ENCODE data around the gene ARID1B. TPM values are rescaled to one million over a fixed set of nuclear protein-coding genes. Genes with fewer than 3 reads are reported as not detected.

The ARID1B gene
- total and polyA plus RNA-seq, 2 of the 13 experiments (the other 11 are each of a cell fraction or from before 2014, with no cell fraction given) = 20.1 to 32.6 TPM

GRCh38 chr6:157194110-157194509 lies 416.9 kb downstream of the ARID1B start:
- no peak overlapping the region for H3K9ac ChIP-seq (ENCODE audit: insufficient read depth, low read depth, low read length)
- no peak overlapping the region for H3K4me2 ChIP-seq (ENCODE audit: low read depth, low read length)
- TF ChIP-seq ZNF605 (CRISPR knock-in tag; IDR thresholded peaks at IDR 0.05) (no peak), HHEX (CRISPR knock-in tag; IDR thresholded peaks at IDR 0.05) (no peak), NFE2L2 (IDR thresholded peaks at IDR 0.05; ENCODE audit: low read length) (no peak), DMAP1 (CRISPR knock-in tag; IDR thresholded peaks at IDR 0.05) (no peak), ZNF263 (CRISPR knock-in tag; IDR thresholded peaks at IDR 0.05) (no peak), KDM3A (CRISPR knock-in tag; IDR thresholded peaks at IDR 0.05; ENCODE audit: low read depth) (no peak), NKX3-1 (CRISPR knock-in tag; IDR thresholded peaks at IDR 0.05) (no peak), MYNN (CRISPR knock-in tag; IDR thresholded peaks at IDR 0.05; ENCODE audit: low read depth) (no peak), SCMH1 (CRISPR knock-in tag; IDR thresholded peaks at IDR 0.05; ENCODE audit: borderline replicate concordance) (no peak), LCORL (IDR thresholded peaks at IDR 0.05) (no peak), LCORL (CRISPR knock-in tag; IDR thresholded peaks at IDR 0.05) (no peak), MAF1 (CRISPR knock-in tag; IDR thresholded peaks at IDR 0.05; ENCODE audit: borderline replicate concordance) (no peak), SP1 (IDR thresholded peaks at IDR 0.05) (no peak), SP1 (CRISPR knock-in tag; IDR thresholded peaks at IDR 0.05) (no peak), ATF3 (CRISPR knock-in tag; IDR thresholded peaks at IDR 0.05) (no peak), ZKSCAN8 (CRISPR knock-in tag; IDR thresholded peaks at IDR 0.05; ENCODE audit: borderline replicate concordance) (no peak), CEBPG (CRISPR knock-in tag; IDR thresholded peaks at IDR 0.05) (no peak), POLR2G (IDR thresholded peaks at IDR 0.05; ENCODE audit: low read depth, low read length) (no peak), ZNF451 (CRISPR knock-in tag; IDR thresholded peaks at IDR 0.05) (no peak), MEF2D (CRISPR knock-in tag; IDR thresholded peaks at IDR 0.05) (no peak), ZNF18 (CRISPR knock-in tag; IDR thresholded peaks at IDR 0.05; ENCODE audit: insufficient replicate concordance) (no peak), ELF4 (CRISPR knock-in tag; IDR thresholded peaks at IDR 0.05; ENCODE audit: borderline replicate concordance) (no peak)
- H3K4me3 ChIP-seq (replicated peaks in 1 of 3; ENCODE audit: insufficient read depth in 1 of 3, low read depth in 2 of 3, low read length in 3 of 3) = no peak overlapping the region
- H3K27ac ChIP-seq (ENCODE audit: extremely low read length, insufficient read depth, low read length) = no peak overlapping the region
- H3K36me3 ChIP-seq (replicated peaks in 1 of 2; ENCODE audit: control insufficient read depth in 1 of 2, insufficient read depth in 2 of 2, low read length in 2 of 2) = peaks cover 32 to 80% of the 10 kb centered on the region in 2 experiments
- no peaks in the 10 kb centered on the region for H3K9me3 ChIP-seq (ENCODE audit: low read length)
- no peaks in the 10 kb centered on the region for H4K20me1 ChIP-seq (ENCODE audit: insufficient read depth, low read length)
- ChIA-PET CTCF (ENCODE audit: low intra/inter-chr PET ratio, low total read pairs) (no interaction called here), POLR2A (no interaction called here)
- H2AFZ ChIP-seq (ENCODE audit: low read length) = no peak overlapping the region
- WGBS (ENCODE audit: low lambda C conversion rate) = 100% methylated on average over 2 of the region's 2 CpGs
- no peak for ATAC-seq
- intact Hi-C loops (cut with micrococcal nuclease; ENCODE audit: unreplicated experiment) (no loop called here), in situ Hi-C loops (cut with HindIII; ENCODE audit: extremely low pct_ligation_motif_present, low pct_unique_long_range_greater_than_20kb) (loop anchor here (25.0 kb wide), 1 partner anchor 632 kb away; no protein-coding TSS in a partner anchor)
- H3K27me3 ChIP-seq (ENCODE audit: control insufficient read depth in 1 of 2, insufficient read depth in 2 of 2, low read length in 2 of 2) = no peaks in the 10 kb centered on the region
- DNase-seq (ENCODE audit: low spot score) = no peak
- no TSS peak for BruUV-seq (replicated peaks)
- no peaks in the 10 kb centered on the region for H3K4me1 ChIP-seq (ENCODE audit: insufficient read depth, low read length)
- FAIRE-seq = peak; percentile 32
- H3K79me2 ChIP-seq (ENCODE audit: insufficient read depth, low read length) = no peaks in the 10 kb centered on the region
